Measurements from ENCODE around the gene SH3BGRL2.

SH3BGRL2 gene

DNA sequence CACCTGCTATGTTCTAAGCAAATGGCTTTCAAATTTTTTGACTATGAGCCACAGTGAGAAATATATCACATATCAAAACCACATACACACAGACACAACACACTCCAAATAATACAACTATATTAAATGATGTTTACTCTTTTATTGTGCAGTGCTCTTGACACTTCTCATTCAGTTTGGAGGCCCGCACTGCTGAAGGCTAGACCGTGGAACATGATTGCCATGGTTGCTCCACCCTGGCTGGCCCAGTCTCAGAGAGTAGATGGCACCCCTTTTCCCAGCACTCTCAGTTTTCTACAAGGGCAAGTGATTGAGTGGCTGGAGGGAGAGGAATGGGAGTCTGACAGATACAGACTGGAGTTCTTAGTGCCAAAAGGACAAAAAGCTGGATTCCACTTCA is 86.9 kb downstream of the SH3BGRL2 start:
- TF ChIP-seq, protein P1, sequence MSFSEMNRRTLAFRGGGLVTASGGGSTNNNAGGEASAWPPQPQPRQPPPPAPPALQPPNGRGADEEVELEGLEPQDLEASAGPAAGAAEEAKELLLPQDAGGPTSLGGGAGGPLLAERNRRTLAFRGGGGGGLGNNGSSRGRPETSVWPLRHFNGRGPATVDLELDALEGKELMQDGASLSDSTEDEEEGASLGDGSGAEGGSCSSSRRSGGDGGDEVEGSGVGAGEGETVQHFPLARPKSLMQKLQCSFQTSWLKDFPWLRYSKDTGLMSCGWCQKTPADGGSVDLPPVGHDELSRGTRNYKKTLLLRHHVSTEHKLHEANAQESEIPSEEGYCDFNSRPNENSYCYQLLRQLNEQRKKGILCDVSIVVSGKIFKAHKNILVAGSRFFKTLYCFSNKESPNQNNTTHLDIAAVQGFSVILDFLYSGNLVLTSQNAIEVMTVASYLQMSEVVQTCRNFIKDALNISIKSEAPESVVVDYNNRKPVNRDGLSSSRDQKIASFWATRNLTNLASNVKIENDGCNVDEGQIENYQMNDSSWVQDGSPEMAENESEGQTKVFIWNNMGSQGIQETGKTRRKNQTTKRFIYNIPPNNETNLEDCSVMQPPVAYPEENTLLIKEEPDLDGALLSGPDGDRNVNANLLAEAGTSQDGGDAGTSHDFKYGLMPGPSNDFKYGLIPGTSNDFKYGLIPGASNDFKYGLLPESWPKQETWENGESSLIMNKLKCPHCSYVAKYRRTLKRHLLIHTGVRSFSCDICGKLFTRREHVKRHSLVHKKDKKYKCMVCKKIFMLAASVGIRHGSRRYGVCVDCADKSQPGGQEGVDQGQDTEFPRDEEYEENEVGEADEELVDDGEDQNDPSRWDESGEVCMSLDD (tag by site-specific recombination; IDR thresholded peaks at IDR 0.05), result no peak
- TF ChIP-seq IKZF3 (tag by site-specific recombination; IDR thresholded peaks at IDR 0.05), result no peak
- TF ChIP-seq ZNF654 (tag by site-specific recombination; IDR thresholded peaks at IDR 0.05; ENCODE audit: low read depth), result no peak
- no peak for TF ChIP-seq ZBTB7A (tag by site-specific recombination; IDR thresholded peaks at IDR 0.05; ENCODE audit: low read depth)
- TF ChIP-seq KLF16 (tag by site-specific recombination; IDR thresholded peaks at IDR 0.05), result no peak
- TF ChIP-seq HOXA7 (CRISPR knock-in tag; IDR thresholded peaks at IDR 0.05; ENCODE audit: borderline replicate concordance), result no peak
- TF ChIP-seq GFI1B (tag by site-specific recombination; IDR thresholded peaks at IDR 0.05), result no peak
- Histone ChIP-seq H3K4me1 (ENCODE audit: control insufficient read depth, insufficient read depth, low read length) (no peaks in the 10 kb centered on the region), H3K4me3 (ENCODE audit: low read depth, low read length) (no peak overlapping the region), H3K36me3 (ENCODE audit: control insufficient read depth in 2 of 2, insufficient read depth in 1 of 2, low read length in 2 of 2) (no peaks in the 10 kb centered on the region), H3K9me3 (ENCODE audit: control insufficient read depth, insufficient read depth, low read depth, low read length) (no peaks in the 10 kb centered on the region), H3K27ac (ENCODE audit: extremely low read depth, low read depth, low read length) (no peak overlapping the region)
- POLR2A ChIA-PET, result no interaction called here
- CTCF ChIA-PET, result interaction anchor here (0.7 to 1.3 kb wide), 3 partner anchors 14 to 174 kb away, joined by 3 to 4 read pairs (median 3); no protein-coding TSS in a partner anchor

- no peak overlapping the region for H3K27ac ChIP-seq (ENCODE audit: extremely low read depth, low read depth, low read length)
- H3K4me1 ChIP-seq (ENCODE audit: control insufficient read depth, insufficient read depth, low read length), result no peaks in the 10 kb centered on the region
- CTCF ChIA-PET, result interaction anchor here (0.5 to 1.3 kb wide), 6 partner anchors 8 to 182 kb away, joined by 3 to 4 read pairs (median 4); no protein-coding TSS in a partner anchor
- no peak overlapping the region for H3K4me3 ChIP-seq (ENCODE audit: low read depth, low read length)
- no peak for TF ChIP-seq ZNF558 (tag by site-specific recombination; IDR thresholded peaks at IDR 0.05)
- TF ChIP-seq ZNF112 (tag by site-specific recombination; IDR thresholded peaks at IDR 0.05), result no peak
- no peaks in the 10 kb centered on the region for H3K9me3 ChIP-seq (ENCODE audit: control insufficient read depth, insufficient read depth, low read depth, low read length)
- no peaks in the 10 kb centered on the region for H3K36me3 ChIP-seq (ENCODE audit: control insufficient read depth in 2 of 2, insufficient read depth in 1 of 2, low read length in 2 of 2)
- POLR2A ChIA-PET, result no interaction called here
Measured at GRCh38 chr6:79718509-79719247, 87.5 kb downstream of the SH3BGRL2 start.

DNA sequence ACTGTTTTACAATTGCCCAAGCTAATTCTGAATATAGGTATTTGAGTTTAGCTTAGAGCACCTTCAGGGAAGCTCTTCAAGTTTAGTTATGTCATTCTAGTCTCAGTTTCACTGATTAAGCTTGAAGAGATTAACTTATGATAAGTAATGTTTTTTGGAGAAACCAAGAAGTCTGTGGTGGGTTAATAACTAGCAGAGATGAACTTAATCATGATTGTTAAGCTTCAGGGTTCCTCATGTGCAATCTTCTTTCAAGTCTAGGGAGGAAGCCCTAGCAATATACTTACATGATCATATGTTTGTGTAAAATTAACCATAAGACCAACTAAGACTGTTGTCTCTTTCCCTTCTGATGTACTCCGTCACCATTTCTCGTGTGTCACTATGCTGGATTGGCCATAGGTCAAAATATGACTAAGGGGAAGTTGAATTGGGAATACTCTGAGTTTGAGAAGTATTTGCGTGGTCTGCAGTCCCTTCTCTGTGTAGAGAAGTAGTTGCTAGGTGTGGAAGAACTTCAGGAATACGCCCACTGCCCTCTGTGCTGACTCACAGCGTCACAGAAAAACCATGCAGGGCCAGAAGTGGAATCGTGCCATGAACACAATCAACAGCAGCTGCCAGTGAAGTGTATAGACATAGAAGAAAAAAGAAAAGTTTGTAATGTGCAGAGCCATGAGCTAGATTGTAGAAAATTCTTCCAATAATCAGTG is 88.3 kb downstream of the SH3BGRL2 start:
- no peaks in the 10 kb centered on the region for H3K36me3 ChIP-seq (ENCODE audit: control insufficient read depth in 2 of 2, insufficient read depth in 1 of 2, low read length in 2 of 2)
- CTCF ChIA-PET, result interaction anchor here (0.6 to 1.3 kb wide), 5 partner anchors 9 to 626 kb away, joined by 3 to 4 read pairs (median 4); no protein-coding TSS in a partner anchor

More for the DNA sequence above, 88.3 kb downstream of the SH3BGRL2 start:
- no peak for TF ChIP-seq EGR2 (tag by site-specific recombination; IDR thresholded peaks at IDR 0.05; ENCODE audit: low read depth)
- no peak for TF ChIP-seq ZBTB8A (tag by site-specific recombination; IDR thresholded peaks at IDR 0.05)
- no peak for TF ChIP-seq ZNF596 (tag by site-specific recombination; IDR thresholded peaks at IDR 0.05)
- TF ChIP-seq, protein P2, sequence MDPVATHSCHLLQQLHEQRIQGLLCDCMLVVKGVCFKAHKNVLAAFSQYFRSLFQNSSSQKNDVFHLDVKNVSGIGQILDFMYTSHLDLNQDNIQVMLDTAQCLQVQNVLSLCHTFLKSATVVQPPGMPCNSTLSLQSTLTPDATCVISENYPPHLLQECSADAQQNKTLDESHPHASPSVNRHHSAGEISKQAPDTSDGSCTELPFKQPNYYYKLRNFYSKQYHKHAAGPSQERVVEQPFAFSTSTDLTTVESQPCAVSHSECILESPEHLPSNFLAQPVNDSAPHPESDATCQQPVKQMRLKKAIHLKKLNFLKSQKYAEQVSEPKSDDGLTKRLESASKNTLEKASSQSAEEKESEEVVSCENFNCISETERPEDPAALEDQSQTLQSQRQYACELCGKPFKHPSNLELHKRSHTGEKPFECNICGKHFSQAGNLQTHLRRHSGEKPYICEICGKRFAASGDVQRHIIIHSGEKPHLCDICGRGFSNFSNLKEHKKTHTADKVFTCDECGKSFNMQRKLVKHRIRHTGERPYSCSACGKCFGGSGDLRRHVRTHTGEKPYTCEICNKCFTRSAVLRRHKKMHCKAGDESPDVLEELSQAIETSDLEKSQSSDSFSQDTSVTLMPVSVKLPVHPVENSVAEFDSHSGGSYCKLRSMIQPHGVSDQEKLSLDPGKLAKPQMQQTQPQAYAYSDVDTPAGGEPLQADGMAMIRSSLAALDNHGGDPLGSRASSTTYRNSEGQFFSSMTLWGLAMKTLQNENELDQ (tag by site-specific recombination; IDR thresholded peaks at IDR 0.05; ENCODE audit: low read depth), result no peak
- TF ChIP-seq KLF9 (tag by site-specific recombination; IDR thresholded peaks at IDR 0.05; ENCODE audit: low read depth), result no peak
- no peak for TF ChIP-seq ZNF610 (tag by site-specific recombination; IDR thresholded peaks at IDR 0.05; ENCODE audit: borderline replicate concordance)
- Histone ChIP-seq H3K4me3 (ENCODE audit: low read depth, low read length) (no peak overlapping the region), H3K9me3 (ENCODE audit: control insufficient read depth, insufficient read depth, low read depth, low read length) (no peaks in the 10 kb centered on the region), H3K27ac (ENCODE audit: extremely low read depth, low read depth, low read length) (no peak overlapping the region), H3K4me1 (ENCODE audit: control insufficient read depth, insufficient read depth, low read length) (no peaks in the 10 kb centered on the region)
- POLR2A ChIA-PET, result no interaction called here
